Skeletal muscle satellite cell (primary cell): ENCODE measurements around the gene SCN4B.

ENCODE experiments used
- H3K27me3 ChIP-seq: 2 replicates; pipeline ENCODE4 v1.7.0; 2013; ENCODE audit warnings: low read length; ENCODE audit not compliant: control insufficient read depth, insufficient read depth
- H3K36me3 ChIP-seq: 2 replicates; pipeline ENCODE4 v1.7.0; 2013; ENCODE audit warnings: mild to moderate bottlenecking, control low read depth, low read length; ENCODE audit not compliant: insufficient read depth
- H3K4me1 ChIP-seq: 2 replicates; pipeline ENCODE4 v1.7.0; 2013; ENCODE audit warnings: low read length; ENCODE audit not compliant: control insufficient read depth, insufficient read depth
- H3K4me2 ChIP-seq: 2 replicates; pipeline ENCODE4 v1.7.0; 2013; ENCODE audit warnings: mild to moderate bottlenecking, low read length
- H3K4me3 ChIP-seq: 2 replicates; pipeline ENCODE4 v1.7.0; 2013; ENCODE audit warnings: low read length
- H3K9ac ChIP-seq: 2 replicates; pipeline ENCODE4 v1.7.0; 2013; ENCODE audit warnings: mild to moderate bottlenecking, low read depth, low read length, moderate library complexity
- H3K9me3 ChIP-seq: replicated peaks from 2 replicates; pipeline ENCODE4 v1.7.0; 2013; ENCODE audit warnings: mild to moderate bottlenecking, control low read depth, low read length

Gene SCN4B

DNA sequence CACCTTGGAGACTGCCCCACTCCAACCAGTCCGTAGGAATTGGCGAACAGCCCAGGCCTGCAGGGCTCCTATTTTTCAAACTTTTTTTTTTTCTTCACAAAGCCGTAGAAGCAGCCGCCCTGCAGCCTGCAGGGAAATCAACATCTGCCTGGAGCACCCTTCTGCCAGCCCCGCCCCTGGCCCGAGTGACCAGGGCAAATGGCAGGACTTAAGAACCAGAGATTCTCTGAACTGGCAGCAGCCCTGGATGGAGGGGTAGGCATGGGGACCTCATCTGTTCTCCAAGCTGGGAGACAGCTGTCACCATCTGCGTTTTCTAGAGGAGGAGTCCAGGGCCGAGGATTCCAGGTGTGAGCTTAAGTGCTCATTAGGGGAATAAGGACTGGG lies 18.3 kb upstream of the SCN4B start:
- Histone ChIP-seq H3K9ac (no peak overlapping the region), H3K4me2 (no peak overlapping the region), H3K4me3 (no peak overlapping the region), H3K27me3 (peaks cover 55% of the 10 kb centered on the region), H3K4me1 (no peaks in the 10 kb centered on the region), H3K36me3 (no peaks in the 10 kb centered on the region), H3K9me3 (no peaks in the 10 kb centered on the region)

DNA sequence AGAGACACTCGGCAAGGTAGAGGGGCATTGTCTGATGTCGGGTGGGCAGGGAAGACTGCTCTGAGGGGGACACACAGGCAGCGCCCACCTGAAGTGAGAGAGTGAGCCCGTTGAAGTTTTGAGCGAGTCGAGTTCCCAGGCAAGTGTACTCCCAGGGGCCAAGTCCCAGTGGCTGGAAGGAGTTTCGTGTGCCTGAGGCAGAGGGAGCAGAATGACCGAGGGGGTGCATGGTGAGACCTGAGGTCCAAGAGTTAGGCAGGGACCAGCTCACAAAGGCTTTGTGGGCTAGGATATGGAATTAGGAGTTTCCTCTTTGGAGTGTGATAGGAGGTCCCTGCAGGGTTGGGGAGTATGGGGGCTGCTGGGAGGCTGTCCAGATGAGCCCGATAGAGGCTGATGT lies 17.6 kb upstream of the SCN4B start:
- Histone ChIP-seq H3K27me3 (peaks cover 49% of the 10 kb centered on the region), H3K9ac (no peak overlapping the region), H3K4me2 (no peak overlapping the region), H3K36me3 (no peaks in the 10 kb centered on the region), H3K9me3 (no peaks in the 10 kb centered on the region), H3K4me1 (no peaks in the 10 kb centered on the region), H3K4me3 (no peak overlapping the region)

DNA sequence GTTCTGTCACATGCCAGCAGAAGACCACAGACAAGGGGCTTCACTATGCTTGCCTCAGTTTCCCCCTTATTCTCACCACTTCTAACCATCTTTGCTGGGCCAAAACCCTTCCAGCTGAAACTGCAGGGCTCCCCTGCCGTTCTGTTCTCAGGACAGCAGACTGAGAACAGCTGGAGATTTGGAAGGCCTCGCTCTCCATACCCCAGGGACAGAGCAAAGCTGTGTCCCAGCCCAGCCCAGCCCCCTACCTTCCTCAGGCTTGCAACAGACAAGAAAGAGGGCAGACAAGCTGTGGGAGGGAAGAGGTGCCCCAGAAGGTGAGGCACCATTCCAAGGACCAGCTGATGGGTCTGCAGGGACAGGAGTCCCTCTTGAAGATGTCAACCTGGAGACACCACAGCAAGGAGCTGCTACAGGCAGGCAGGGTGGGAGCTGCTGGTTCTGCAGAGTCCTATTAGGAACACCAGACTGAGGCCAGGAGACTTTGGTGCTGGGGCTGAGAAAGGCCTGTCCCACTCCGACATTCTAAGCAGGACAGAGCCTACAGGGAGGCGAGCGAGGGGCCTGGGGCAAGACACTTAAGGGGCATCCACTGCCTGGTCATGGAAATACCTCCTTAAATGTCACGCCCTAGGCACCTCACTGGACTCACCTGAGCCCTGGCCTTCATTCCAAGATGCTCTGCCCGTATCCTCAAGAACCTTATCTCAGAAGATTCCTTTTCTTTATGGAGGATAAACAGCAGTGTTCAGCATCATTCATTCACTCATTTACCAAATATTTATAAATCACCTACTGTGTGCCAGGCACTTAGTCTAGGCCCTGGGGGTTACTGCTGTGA lies 16.9 kb upstream of the SCN4B start:
- H3K4me3 ChIP-seq, result no peak overlapping the region
- H3K9me3 ChIP-seq, result no peaks in the 10 kb centered on the region
- H3K36me3 ChIP-seq, result no peaks in the 10 kb centered on the region
- H3K27me3 ChIP-seq, result peaks cover 44% of the 10 kb centered on the region
- H3K9ac ChIP-seq, result no peak overlapping the region
- no peaks in the 10 kb centered on the region for H3K4me1 ChIP-seq
- no peak overlapping the region for H3K4me2 ChIP-seq

DNA sequence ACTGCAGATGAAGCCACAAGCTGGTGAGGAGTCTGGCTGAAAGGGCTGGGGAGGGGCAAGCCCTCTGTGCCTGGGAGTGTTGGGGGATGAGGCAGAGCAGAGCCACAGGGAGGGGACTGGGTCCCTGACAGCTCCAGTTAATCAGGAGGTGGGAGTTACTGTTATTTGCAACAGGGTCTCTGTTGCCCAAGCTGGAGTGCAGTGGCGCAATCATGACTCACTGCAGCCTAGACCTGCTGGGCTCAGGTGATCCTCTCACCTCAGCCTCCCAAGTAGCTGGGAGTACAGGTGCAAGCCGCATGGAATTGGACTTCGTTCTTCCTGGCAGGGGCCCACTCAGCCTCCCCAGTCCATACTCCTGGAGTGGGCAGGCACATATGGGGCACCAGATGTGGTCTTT lies 16.1 kb upstream of the SCN4B start:
- Histone ChIP-seq H3K9me3 (no peaks in the 10 kb centered on the region), H3K36me3 (no peaks in the 10 kb centered on the region)

DNA sequence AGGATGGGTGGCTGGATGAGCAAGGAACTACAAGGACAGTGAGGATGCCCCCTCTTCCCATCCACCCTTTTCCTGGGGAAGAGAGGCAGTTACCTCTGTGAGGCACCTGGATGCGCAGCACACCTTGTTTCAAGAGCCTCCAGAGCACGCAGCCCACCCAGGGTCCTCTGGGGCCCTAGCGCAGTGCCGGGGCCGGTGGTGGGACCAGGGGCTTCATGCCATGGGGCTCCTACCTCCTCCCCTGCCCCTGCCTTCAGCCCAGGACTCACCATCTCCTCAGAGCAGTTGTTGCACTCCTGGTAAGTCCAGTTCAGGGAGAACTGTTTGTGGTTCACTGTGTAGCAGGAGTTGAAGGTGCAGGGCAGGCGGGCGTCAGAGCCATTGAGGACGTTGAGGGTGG lies 15.7 kb upstream of the SCN4B start:
- no peaks in the 10 kb centered on the region for H3K4me1 ChIP-seq
- H3K4me3 ChIP-seq, result no peak overlapping the region
- H3K9me3 ChIP-seq, result no peaks in the 10 kb centered on the region
- H3K9ac ChIP-seq, result no peak overlapping the region
- H3K27me3 ChIP-seq, result peaks cover 53% of the 10 kb centered on the region
- H3K4me2 ChIP-seq, result no peak overlapping the region
- no peaks in the 10 kb centered on the region for H3K36me3 ChIP-seq

More for the DNA sequence above, 16.1 kb upstream of the SCN4B start:
- Histone ChIP-seq H3K9ac (no peak overlapping the region), H3K4me2 (no peak overlapping the region), H3K4me3 (no peak overlapping the region), H3K27me3 (peaks cover 49% of the 10 kb centered on the region), H3K4me1 (no peaks in the 10 kb centered on the region)

DNA sequence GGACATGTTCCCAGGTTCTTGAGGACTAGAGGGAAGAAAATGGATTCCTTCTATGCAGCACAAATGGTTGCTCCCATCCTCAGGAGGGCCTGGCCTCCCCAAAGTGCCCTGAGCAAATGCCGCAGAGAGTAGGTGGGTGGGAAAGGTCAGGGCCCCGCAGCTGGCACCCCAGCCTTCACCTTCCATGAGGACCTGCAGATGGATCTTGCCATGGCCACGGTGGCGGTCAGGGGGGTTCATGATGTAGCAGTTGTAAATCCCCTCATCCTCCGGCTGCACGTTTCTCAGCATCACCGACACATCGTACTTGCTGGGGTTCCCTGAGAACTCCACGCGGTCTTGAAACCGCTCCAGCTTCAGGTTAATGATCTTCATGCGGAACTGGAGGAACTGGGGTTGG lies 15.3 kb upstream of the SCN4B start:
- no peak overlapping the region for H3K4me3 ChIP-seq
- H3K36me3 ChIP-seq, result no peaks in the 10 kb centered on the region
- no peak overlapping the region for H3K9ac ChIP-seq
- H3K27me3 ChIP-seq, result peaks cover 57% of the 10 kb centered on the region
- no peaks in the 10 kb centered on the region for H3K4me1 ChIP-seq
- no peak overlapping the region for H3K4me2 ChIP-seq
- no peaks in the 10 kb centered on the region for H3K9me3 ChIP-seq

DNA sequence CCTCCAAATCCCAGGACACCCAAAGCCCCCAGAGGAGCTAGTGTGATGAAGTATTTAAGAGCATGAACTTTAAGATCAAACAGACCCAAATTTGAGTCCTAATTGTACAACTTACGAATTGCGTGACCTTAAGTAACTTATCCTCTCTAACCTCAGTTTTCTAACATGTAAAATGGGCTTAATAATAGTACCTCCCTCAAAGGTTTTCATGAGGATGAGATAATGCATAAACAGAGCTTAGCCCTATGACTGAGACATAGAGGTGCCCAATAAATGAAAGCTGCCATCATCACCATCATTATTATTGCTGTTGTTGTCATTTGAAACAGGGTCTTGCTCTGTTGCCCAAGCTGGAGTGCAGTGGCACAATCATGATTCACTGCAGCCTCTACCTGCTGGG lies 14.6 kb upstream of the SCN4B start:
- Histone ChIP-seq H3K4me3 (no peak overlapping the region), H3K27me3 (peaks cover 59% of the 10 kb centered on the region), H3K9me3 (no peaks in the 10 kb centered on the region), H3K4me2 (no peak overlapping the region), H3K9ac (no peak overlapping the region), H3K36me3 (no peaks in the 10 kb centered on the region), H3K4me1 (no peaks in the 10 kb centered on the region)

DNA sequence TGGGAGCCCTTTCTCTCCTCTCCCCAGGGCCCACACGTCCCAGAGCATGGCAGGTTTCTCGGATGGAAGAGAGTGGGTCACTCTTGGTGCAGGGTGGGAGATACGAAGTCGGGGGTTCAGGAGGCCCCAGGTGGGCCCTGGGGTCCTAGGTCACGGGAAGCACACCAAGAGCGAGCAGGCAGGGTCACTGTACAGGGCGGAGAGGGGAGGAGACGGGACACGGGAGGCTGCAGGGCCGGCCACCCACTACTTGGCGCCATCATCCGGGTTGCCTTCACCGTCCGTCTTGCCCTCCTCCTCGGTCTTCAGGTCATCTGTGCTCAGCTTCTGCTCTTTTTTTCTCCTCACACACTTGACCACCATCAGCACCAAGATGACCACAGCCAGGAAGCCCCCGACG lies 14.0 kb upstream of the SCN4B start:
- no peaks in the 10 kb centered on the region for H3K4me1 ChIP-seq
- H3K9me3 ChIP-seq, result no peaks in the 10 kb centered on the region
- H3K9ac ChIP-seq, result no peak overlapping the region
- H3K4me2 ChIP-seq, result no peak overlapping the region
- no peak overlapping the region for H3K4me3 ChIP-seq
- peaks cover 58% of the 10 kb centered on the region for H3K27me3 ChIP-seq
- no peaks in the 10 kb centered on the region for H3K36me3 ChIP-seq

DNA sequence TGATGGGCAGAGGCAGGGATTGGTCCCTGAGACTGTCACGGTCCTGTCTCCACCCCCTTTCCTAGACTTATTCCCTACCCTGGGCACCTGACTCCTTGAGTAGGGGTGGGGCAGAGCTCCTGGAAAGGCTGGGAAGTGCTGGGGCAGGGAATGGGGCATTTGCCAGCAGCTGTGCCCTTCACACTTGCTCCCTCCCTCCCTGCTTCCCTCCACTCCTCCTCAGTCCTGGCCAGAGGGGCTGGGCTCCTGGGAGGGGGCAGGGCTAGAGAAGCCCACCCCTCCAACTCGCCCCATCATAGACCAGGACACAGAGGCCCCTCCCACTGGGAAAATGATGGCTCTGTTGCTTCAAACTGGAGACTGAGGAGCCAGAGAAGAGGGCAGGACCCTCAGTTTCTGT lies 12.3 kb upstream of the SCN4B start:
- no peak overlapping the region for H3K9ac ChIP-seq
- no peak overlapping the region for H3K4me2 ChIP-seq
- no peaks in the 10 kb centered on the region for H3K4me1 ChIP-seq
- peaks cover 59% of the 10 kb centered on the region for H3K27me3 ChIP-seq
- no peaks in the 10 kb centered on the region for H3K36me3 ChIP-seq
- H3K4me3 ChIP-seq, result no peak overlapping the region
- H3K9me3 ChIP-seq, result no peaks in the 10 kb centered on the region

DNA sequence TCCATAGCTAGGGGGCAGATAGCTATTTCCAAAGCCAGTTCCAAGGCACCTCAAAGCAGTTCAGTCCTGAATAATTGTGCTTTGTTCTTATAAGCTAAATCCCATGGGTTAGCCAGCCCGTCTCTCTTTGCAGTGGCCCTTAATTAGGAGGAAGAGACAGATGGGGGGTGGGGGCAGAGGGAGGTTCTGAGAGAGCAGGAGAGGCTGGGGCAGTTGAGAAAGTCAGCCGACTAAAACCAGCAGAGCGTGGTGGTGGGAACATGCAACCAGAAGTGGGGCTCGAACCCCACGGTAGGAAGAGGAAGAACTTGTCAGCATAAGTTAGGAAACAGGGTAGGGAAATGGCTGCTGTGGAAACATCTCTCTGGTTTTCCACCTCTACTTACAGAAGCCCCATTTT lies 10.9 kb upstream of the SCN4B start:
- Histone ChIP-seq H3K4me1 (no peaks in the 10 kb centered on the region), H3K9ac (no peak overlapping the region), H3K4me2 (no peak overlapping the region), H3K9me3 (no peaks in the 10 kb centered on the region), H3K4me3 (no peak overlapping the region), H3K27me3 (peaks cover 59% of the 10 kb centered on the region), H3K36me3 (no peaks in the 10 kb centered on the region)

DNA sequence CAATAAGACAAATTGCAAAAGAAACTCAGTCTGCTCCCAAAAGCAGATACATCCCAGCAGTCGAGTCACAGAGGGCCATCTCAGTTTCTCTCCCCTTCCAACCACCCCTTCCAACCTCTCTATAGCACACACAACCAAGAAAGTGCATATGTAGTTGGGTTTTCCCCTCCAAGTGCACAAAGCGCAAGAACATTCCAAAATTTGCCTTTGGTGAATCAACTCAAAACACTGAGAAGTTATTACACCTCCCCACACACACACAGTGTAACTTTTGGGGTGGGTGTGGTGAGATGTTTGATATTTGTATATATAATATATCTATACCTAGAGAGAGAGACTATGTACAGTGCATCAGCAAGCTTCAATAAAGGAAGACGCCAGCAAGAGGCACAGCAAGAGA lies 10.2 kb upstream of the SCN4B start:
- peaks cover 62% of the 10 kb centered on the region for H3K27me3 ChIP-seq
- H3K9ac ChIP-seq, result no peak overlapping the region
- no peak overlapping the region for H3K4me2 ChIP-seq
- no peak overlapping the region for H3K4me3 ChIP-seq
- H3K4me1 ChIP-seq, result no peaks in the 10 kb centered on the region
- no peaks in the 10 kb centered on the region for H3K36me3 ChIP-seq
- no peaks in the 10 kb centered on the region for H3K9me3 ChIP-seq

DNA sequence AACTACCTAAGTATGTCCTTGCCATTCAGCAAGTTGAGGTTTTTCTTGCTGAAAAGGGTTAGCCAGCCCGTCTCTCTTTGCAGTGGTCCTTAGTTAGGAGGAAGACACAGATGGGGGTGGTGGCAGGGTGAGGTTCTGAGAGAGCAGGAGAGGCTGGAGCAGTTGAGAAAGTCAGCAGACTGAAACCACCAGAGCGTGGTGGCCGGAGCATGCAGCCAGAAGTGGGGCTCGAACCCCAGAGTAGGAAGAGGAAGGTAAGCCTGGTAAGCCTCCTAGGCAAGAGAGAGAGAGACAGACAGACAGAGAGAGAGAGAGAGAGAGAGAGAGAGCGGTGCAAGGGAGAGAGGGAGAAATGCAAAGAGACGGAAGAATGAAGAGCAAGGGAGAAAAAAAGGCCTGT lies 9.2 kb upstream of the SCN4B start:
- Histone ChIP-seq H3K4me2 (no peak overlapping the region), H3K4me3 (no peak overlapping the region), H3K36me3 (no peaks in the 10 kb centered on the region), H3K9me3 (no peaks in the 10 kb centered on the region), H3K9ac (no peak overlapping the region), H3K4me1 (no peaks in the 10 kb centered on the region), H3K27me3 (peaks cover 72% of the 10 kb centered on the region)
